Endothelial cell of umbilical vein (primary cell): ENCODE measurements around the gene SEMA5A.

ENCODE experiments used
- EZH2 ChIP-seq: IDR thresholded peaks from 2 replicates; pipeline ENCODE4 v1.6.1; 2012; ENCODE audit warnings: borderline replicate concordance, low read depth, mild to moderate bottlenecking, moderate library complexity, low read length, inconsistent platforms; ENCODE audit not compliant: severe bottlenecking
- FOS ChIP-seq: IDR thresholded peaks from 2 replicates; pipeline ENCODE4 v1.6.1; 2011; ENCODE audit warnings: mild to moderate bottlenecking, low read length, moderate library complexity, borderline replicate concordance; ENCODE audit not compliant: insufficient read depth
- GATA2 ChIP-seq: IDR thresholded peaks from 2 replicates; pipeline ENCODE4 v1.7.0; 2011; ENCODE audit warnings: low read depth, mild to moderate bottlenecking, moderate library complexity, mixed read lengths, low read length; ENCODE audit not compliant: insufficient read length, insufficient read depth
- JUN ChIP-seq: IDR thresholded peaks from 2 replicates; pipeline ENCODE4 v1.6.1; 2011; ENCODE audit warnings: borderline replicate concordance, low read depth; ENCODE audit not compliant: insufficient read length, insufficient read depth
- MYC ChIP-seq: IDR thresholded peaks from one replicate; pipeline ENCODE4 v1.6.1; 2011; ENCODE audit warnings: mild to moderate bottlenecking, low read depth, low read length
- POLR2A ChIP-seq: IDR thresholded peaks from 2 replicates; pipeline ENCODE4 v1.6.1; 2012; ENCODE audit warnings: low read depth, mild to moderate bottlenecking, control low read depth, low read length
- POLR2AphosphoS5 ChIP-seq: IDR thresholded peaks from 2 replicates; pipeline ENCODE4 v1.6.1; 2012; ENCODE audit warnings: low read depth, mild to moderate bottlenecking, control low read depth, low read length, moderate library complexity; ENCODE audit not compliant: insufficient read depth
- TF ChIP-seq, protein P1 (sequence below), 2 donors: IDR thresholded peaks; 1 replicate in 1 of 2; 2 replicates in 1 of 2; pipeline ENCODE4 v1.5.1; 2011; ENCODE audit warnings: low read length in 2 of 2, mild to moderate bottlenecking in 2 of 2, moderate library complexity in 2 of 2, control low read depth in 1 of 2, inconsistent platforms in 1 of 2, low read depth in 1 of 2; ENCODE audit not compliant: insufficient read depth in 1 of 2; ENCODE audit errors: extremely low read depth in 1 of 2
- TF ChIP-seq, protein P2 (sequence below): IDR thresholded peaks from 2 replicates; pipeline ENCODE4 v1.6.1; 2011; ENCODE audit not compliant: insufficient read depth, insufficient read length

DNA sequence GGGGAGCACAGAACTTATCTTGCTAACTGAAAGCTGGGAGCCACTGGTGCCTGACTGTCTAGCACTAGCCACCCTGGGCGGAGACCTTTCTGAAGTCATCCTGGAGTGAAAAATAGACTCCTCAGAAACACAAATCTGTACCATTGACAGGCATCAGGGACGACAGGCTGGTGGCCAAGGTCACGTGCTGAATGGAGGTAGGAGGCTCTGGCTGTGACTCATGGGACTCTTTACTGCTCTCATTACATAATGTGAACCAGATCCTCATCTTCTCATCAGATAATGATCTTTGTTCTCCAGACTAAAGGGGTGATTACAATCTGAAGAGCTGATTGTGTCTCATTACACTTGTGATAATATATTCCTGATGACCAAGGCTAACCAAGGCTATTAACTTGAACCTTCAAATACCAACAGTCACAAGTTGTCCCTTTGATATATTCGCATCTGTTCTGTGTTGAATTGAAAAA lies 91.8 kb downstream of the SEMA5A start:
- TF ChIP-seq POLR2AphosphoS5 (no peak), POLR2A (no peak), EZH2 (no peak), GATA2 (no peak), MYC (no peak), FOS (no peak), JUN (no peak)
- TF ChIP-seq, protein P1, sequence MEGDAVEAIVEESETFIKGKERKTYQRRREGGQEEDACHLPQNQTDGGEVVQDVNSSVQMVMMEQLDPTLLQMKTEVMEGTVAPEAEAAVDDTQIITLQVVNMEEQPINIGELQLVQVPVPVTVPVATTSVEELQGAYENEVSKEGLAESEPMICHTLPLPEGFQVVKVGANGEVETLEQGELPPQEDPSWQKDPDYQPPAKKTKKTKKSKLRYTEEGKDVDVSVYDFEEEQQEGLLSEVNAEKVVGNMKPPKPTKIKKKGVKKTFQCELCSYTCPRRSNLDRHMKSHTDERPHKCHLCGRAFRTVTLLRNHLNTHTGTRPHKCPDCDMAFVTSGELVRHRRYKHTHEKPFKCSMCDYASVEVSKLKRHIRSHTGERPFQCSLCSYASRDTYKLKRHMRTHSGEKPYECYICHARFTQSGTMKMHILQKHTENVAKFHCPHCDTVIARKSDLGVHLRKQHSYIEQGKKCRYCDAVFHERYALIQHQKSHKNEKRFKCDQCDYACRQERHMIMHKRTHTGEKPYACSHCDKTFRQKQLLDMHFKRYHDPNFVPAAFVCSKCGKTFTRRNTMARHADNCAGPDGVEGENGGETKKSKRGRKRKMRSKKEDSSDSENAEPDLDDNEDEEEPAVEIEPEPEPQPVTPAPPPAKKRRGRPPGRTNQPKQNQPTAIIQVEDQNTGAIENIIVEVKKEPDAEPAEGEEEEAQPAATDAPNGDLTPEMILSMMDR (IDR thresholded peaks at IDR 0.05; ENCODE audit: extremely low read depth in 1 of 2, insufficient read depth in 1 of 2, low read depth in 1 of 2, low read length in 2 of 2): no peak
- TF ChIP-seq, protein P2, sequence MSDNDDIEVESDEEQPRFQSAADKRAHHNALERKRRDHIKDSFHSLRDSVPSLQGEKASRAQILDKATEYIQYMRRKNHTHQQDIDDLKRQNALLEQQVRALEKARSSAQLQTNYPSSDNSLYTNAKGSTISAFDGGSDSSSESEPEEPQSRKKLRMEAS: no peak
